Measurements from ENCODE around the gene MYOD1.

MYOD1 gene

DNA sequence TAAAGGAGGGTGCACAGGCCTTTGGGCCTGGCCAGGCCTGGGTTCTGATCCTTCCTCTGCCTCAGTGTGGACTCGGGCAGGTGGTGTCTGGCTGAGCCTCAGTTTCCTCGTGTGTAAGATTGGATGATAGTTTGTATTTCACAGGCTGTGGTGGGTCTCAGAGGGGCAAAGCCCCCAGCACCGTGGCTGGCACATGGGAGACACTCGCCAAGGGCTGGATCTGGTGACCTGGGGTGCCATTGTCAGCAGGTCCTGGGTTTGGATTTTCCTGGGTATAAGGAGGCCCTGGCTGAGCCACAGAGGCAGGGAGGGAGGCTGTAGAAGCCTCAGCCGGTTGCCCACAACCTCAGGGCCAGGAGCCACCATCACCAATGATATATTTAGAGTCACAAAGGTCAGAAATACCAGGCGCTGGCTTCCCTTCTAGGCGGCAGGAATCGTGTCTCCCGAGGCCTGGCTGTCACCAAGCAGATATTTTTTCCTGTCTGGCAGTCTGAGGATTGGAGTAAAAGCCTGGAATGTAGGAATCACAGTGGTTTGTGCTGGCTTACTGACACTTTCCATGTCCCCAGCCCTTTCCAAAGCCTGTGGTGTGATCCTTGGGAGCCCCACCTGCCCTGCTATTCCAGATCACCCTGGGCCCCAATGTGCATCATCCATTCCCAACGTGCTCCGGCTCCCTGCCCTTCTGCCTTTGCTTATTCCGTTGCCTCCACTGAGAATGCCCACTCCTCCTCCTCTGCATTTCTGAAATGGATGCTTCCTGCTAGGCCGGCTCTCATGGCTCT lies 30.8 kb downstream of the MYOD1 start:
- DNase-seq (ENCODE audit: low read depth) = no peak

DNA sequence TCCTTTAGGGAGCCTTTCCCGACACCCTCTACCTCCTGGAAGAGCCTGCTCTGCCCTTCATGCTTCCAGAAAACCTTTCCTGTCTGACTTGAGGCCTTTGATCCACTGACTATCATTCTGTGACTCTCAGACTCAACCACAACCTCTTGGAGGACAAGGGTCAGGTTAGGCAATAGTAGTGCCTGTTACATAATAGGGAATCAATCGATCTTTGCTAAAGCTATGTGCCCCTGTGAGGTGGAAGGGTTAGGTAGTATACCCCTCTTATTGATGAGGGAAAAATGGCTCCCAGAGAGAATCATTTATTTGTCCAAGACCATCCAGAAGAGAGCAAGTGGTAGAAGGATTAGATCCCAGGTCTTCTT lies 31.4 kb downstream of the MYOD1 start:
- DNase-seq (ENCODE audit: low read depth) = no peak

DNA sequence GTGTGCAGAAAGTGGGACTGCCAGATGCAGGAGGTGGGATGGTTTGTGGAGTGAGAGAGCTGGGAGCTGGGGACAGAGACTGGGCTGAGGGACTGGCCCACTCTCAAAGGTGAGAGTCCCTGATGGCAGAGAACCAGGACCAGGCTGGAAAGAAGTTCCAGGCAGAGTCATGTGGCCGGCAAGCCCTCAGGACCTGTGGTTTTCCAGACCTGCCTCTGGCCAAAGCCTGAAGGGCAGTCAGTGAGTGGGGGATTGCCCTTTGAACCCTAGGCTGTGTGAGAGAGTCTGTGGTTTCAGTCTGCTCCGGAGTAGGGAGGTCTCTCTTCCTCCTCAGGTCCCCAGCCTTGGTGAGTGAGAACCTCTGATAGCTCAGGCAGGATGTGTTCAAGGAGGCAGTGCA lies 32.2 kb downstream of the MYOD1 start:
- DNase-seq (ENCODE audit: low read depth) = no peak

DNA sequence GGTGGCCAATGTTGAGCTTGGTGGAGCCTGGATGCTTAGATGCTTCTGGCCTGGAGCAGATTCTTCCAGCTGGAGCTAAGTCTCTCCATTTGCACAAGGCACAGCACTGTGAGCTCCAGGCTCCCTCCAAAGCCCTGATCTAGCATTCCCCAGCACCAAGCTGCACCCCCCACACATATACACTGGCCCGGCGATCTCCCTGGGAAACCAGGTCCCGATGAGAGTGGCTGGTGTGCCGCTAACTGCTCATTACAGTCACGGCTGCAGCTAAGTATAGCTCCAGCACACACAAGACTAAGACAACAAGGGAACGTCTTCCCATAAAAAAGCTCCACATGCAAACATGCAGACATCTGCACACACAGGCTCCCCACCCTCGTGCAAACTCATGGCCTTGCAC lies 32.8 kb downstream of the MYOD1 start:
- no peak for DNase-seq (ENCODE audit: low read depth)

DNA sequence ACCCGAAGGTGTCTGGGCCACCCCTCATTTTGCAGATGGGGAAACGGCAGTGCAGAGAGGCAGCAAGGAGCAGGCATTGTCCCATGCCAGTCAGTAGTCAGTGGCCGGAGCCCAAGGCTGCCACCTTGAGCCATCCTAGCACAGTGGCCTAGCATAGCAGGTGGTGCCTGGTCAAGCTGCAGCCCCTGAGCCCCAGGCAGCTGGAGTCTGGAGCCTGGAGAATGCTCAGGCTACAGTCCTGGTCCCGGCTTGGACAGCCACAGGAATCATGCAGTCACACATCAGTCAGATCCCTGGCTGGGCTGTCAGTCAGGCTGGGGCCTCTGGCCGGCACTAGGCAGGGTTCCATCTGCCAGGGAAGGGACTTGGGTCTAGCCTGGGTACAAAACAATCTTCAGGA lies 33.8 kb downstream of the MYOD1 start:
- DNase-seq (ENCODE audit: low read depth) = no peak

DNA sequence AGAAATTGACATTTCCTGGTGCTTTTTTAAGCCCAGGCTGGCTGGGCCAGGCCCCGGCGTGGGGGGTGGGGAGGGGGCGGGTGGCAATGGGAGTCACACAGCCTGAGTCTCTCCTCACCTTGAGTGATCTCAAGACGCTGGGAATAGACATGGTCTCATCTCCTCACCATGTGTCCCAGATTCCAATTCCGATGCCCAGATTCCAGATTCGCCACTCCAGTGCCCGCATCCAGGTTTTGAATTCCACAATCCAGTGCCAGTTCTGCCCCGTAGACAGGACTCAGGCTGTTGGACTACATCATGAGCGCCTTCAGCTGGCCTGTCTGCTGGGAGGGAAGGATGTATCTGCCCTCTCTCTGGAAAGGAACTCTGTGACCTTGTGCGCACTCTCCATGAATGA lies 34.3 kb downstream of the MYOD1 start:
- no peak for DNase-seq (ENCODE audit: low read depth)

DNA sequence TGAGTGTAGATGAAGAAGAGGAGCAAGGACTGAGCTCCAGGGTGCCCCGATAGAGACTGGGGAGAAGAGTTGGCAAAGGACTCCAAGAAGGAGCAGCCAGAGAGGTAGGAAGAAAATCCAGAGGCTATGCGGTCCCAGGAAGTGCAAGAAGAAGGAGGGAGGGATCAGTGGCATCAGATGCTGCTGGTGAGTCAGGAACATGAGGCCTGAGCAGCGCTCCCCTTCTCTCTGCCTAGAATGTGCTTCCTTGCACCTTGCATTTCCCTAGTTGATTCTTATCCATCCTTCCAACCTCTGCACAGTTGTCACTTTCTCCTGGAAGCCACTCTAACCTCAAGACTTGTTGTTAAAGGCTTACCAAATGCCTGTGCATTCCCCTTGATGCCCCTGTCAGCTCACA lies 36.5 kb downstream of the MYOD1 start:
- no peak for DNase-seq (ENCODE audit: low read depth)

DNA sequence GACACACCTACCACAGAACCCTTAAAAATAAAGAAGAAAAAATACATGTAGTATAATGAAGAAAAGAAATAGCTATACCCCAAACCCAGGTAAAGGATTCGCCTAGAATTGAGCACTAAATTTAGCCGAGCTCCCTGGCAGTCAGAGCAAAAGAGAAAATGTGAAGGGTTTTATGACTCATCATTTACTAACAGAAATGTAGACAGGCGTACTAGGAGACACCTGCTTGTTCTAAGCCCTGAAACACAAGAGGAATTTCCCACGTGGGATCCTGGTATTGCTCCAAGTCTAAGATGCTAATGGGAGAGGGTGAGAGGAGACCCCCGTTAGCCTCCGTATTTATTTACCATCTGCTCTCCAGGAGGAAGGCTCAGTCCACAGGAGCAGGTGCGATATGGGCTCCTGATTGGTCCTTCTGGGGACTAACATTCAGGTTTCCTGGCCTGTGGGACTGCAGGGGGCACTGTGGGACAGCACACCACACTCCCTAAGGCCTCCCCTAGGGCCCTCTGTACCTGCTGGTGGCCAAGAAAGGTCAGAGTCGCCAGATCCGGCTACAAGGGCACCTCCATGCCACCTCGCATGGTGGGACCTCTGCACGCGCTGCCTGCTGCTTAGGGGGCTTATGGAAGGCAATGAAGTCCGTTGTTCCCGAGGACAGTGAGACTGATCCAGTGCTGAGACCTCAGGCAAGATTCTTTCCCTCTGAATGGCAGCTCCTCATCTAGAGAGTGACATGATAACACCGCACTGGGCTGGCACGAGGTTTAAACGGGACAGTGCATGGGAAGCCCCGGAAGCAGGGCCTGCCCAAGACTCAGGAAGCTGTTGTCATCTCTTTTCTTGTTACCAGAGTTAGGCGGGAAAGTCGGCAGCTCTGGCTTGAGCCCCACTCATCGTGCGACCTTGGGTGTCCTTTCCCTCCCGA lies 41.0 kb downstream of the MYOD1 start:
- DNase-seq (ENCODE audit: low read depth) = no peak

DNA sequence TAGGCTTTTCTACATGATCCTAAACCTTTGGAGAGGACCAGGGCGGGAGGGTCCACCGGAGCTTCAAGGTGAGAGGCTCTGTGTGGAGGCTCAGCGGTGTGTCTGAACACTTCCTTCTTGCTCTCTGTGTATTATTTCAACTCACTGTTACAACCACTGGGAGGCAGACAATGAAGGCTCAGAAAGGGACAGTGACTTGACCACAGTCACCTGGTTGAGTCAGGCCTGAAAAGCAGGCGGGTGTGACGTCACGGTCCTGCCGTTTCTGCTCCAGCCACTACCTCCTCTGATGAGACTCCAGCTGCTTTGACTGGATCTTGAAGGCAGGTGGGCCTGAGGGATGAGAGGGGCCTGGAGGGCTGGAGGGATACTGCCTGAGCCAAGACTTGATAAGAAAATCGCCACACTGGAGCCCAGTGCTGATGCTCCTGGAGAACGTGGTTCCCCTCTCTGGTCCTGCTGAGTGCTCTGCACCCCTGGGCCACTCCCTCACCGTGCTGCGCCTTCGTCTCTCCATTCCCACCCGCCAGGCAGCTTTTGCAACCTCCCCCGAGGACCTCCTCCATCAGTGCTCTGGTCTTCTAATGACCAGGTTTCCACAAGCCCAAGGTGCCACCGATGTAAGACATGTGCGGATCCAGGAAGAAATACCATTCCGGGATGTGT lies 43.1 kb downstream of the MYOD1 start:
- DNase-seq (ENCODE audit: low read depth) = no peak

DNA sequence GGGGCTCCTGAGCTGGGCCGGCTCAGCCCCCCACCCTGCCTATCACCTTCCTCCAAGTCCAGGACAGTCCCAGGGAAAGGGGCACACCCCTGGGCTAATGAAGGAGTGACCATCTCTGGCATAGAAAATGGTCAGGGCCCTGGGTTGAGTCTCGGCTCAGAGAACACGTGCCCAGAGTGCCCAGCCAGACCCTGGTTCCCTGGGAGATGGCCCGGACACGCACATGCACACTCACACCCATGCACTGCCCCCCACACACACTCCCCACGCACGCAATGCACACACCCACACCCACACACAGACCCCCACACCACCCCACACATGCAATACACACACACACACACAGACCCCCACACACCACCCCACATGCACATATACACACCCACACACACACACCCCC lies 43.9 kb downstream of the MYOD1 start:
- no peak for DNase-seq (ENCODE audit: low read depth)

DNA sequence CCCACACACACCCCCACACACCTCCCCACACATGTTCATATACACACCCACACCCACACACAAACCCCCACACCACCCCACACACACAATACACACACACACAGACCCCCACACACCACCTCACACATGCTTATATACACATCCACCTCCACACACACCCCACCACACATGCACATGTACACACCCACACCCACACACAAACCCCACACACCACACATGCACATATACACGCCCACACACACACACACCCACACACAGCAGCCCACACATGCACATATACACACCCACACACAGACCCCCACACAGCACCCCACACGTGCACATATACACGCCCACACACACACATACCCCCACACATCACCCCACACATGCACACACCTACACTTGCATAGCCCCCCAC lies 44.3 kb downstream of the MYOD1 start:
- DNase-seq (ENCODE audit: low read depth) = no peak

DNA sequence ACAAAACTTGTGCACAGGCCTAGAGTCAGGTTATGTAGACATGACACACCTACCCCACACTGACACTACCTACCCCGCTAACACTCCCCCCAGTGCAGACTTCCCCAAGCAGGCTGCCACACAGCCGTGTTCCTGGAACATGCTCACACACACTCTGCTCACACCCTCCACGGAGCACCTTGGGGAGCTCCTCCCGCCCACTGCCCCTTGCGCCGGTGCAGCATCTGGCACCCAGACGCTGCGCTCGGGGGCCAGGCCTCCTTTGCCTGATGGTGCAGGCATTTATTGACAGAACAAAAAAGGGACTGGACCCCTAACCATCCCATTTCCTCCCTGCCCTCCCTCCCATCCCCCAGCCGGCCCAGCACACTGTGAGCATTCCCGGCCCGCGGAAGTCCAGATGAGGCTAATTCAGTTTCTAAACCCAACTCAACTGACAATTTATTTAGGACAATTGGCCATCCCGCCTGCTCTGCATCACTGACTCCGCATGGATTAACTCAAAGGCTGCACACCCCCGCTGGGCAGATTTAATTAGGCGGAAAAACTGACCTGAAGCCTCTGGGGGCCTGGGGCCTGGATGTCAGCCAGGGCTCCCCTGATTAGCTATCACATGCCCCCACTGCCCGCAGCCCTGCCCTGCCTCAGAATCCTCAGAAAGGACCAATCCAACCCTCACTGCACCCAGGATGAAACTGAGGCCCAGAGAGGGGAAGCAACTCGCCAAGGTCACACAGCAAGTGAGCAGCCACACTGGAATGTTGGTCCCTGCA lies 45.3 kb downstream of the MYOD1 start:
- DNase-seq (ENCODE audit: low read depth) = no peak

DNA sequence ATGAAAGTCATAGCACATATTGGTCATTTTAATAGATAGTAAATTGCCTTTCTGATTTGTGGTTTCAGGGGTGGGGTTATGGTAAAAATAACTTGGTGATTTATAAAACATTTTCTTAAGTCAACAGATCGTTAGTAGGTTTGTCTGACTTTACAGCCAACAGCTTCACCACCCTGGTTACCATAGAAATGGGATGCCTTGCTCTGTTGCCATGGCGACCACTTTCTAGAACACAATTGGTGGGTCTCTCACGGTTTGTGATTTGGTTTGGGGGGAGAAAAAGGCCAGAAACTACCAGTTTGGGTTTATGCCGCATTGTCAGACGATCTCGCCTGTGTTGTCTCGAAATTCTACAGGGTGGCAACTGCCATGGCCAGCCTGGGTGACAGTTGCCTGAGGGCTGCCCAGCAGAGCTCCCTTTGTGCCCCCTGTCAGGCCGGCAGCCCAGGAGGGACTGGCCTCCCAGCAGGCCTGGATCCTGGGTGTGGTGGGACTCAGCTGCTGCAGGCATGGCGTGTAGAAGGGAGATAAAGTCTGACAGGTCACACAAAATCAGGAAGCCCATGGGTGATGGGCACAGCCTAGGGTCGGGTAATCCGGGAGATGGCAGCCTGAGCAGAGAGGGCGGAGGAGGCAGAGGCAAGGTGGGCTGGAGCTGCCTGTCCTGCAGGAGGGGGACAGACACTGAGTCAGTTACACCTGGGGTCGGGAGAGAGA lies 46.1 kb downstream of the MYOD1 start:
- no peak for DNase-seq (ENCODE audit: low read depth)

DNA sequence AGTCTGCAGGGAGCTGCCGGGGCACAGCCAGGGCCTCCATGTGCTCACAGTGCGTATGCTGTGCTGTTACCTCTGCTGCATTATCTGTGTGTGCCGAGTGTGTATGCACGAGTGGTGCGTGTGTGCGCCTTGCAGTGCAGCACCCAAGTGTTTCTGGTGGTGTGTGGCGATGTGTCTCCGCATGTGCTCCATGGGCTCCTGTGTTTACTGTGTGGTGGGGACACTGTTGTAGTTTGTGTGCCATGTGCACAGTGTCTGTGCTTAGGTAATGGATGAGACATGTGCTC lies 46.6 kb downstream of the MYOD1 start:
- no peak for DNase-seq (ENCODE audit: low read depth)

DNA sequence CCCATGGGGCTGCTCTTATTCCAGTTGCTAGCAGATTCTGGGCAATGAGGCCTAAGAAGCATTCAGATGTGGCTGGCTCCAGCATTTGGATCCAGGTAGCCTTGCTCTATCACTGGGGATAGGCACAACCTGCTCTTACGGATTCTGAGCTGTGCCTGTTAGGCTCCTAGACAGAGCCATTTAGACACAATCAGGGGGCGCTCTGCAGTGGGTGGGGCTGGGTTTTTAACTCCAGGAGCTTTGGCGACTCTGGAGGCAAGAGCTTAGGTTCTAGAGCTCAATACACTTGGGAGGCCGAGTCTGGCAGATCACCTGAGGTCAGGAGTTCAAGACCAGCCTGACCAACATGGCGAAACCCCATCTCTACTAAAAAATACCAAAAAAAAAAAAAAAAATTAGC lies 47.2 kb downstream of the MYOD1 start:
- DNase-seq (ENCODE audit: low read depth) = no peak

DNA sequence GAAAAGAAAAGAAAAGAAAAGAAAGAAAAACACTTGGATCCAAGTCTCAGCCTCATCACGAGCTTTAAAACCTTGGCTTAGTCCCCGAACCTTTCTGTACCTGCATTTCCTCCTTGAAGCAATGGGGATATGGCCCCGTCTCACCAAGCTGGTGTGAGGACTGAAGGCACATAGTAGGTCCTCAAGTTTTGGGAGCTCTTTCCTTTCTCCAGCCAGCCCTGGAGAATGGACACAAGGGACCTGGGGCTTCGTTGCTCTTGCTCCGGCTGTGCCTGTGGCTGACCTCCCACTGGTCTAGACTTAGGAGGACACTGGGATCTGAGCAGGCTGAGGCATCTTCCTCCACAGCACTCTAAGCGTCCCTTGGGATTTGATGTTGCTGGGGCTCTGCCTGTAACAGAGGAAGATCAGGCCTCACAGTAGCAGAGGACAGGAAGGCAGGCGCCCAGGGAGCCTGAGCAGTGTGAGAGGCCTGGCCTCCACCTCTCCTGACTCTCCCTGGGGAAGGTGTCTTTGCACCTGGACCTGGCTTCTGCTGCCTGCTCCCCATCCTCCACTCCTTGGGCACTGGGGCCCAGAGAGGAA lies 48.0 kb downstream of the MYOD1 start:
- no peak for DNase-seq (ENCODE audit: low read depth)

DNA sequence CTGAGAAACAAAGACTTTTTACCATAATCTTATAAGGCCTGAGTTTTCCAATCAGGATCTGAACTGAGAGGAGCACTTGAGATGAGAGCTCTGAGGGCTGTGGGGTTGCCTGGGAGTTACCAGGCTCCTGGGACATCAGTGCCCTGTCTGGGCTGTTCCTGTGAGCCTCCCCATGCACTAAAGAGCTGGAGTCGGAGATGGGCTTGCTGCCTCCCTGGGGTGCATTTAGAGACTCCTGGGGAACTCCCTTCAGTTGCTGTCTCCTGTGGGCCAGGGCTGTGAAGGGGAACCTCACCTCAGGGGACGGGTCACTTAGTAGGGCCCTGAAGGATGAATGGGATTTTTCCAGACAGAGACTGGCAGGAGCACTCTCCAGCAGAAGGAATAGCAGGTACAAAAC lies 48.5 kb downstream of the MYOD1 start:
- DNase-seq (ENCODE audit: low read depth) = no peak

DNA sequence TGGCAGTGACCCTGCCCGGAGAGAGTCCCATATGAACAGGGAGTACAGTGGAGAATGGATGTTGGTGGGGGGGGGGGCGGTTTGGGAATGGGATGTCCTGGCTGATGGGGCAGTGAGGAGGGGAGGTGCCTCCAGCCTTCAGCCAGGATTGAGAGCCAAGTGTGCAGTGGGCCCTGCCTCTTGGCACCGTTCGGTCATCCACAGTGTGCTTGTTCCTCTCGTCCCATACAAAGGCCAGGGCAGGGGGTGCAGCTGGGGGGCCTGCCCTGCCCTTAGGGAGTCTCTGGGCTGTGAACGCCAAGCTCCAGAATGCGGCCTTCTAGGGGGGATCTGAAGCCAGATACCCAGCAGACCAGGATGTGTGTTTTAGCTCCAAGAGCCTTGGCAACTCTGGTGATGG lies 49.2 kb downstream of the MYOD1 start:
- no peak for DNase-seq (ENCODE audit: low read depth)

DNA sequence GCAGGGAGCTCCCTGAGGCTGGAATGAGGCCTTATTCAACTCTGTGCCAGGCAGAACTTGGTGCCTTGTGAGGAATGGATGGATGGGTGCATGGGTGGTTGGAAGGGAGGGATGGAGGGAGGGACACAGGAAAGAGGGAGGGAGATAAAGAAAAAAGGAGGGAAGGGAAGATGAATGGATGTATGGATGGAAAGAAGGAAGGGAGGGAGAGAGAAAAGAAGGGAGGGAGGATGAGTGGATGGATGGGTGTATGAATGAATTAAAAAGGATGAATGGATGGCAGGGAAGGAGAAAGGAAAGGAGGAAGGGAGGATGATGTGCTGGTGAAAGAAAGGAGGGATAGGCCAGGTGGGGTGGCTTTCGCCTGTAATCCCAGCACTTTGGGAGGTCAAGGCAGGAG lies 49.8 kb downstream of the MYOD1 start:
- no peak for DNase-seq (ENCODE audit: low read depth)

DNA sequence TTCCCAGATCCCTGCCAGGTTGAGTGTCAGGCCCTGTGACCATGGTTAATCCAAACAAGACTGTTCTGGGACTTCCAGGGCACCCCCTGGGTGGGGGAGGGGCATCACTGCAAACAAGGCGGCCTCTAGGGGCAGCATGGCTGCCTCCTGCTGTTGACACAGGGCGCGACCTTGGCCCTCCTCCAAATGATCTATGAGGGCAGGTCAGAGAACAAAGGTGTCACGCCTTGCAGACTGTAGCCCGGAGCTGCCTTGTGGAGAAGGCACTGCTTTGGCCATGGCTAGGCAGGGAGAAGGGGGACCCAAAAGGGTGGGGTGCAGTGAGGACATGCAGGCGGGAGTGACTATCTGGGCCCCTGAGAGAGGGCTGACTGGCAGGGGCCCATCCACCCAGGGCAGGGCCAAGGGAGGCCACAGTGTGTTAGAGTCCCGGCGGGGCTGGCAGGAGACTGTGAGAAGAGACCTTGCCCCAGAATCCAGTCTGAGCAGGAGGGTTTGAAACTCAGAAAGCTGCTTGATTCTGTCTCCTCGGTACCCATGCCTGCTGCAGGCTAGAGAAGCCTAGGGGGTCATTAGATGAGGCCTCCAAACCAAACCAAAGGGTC lies 50.8 kb downstream of the MYOD1 start:
- DNase-seq (ENCODE audit: low read depth) = no peak

DNA sequence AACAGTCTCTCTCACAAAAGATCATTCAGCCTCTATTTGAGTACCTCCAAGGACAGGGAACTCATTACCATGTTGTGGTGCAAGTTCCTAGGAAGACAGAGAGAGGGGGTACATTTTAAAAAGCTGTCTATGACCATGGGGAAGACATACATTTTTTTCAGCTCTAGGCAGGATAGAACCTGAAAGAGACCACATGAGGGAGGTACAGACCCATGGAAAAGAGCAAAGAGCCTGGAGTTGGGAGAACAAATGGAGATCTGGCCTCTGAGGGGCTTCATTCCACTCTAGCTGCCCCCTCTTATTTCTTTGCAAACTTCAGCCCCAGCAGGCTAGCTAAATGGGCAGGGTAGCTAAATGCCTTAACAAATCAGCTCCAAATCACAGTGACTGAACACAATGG lies 51.5 kb downstream of the MYOD1 start:
- no peak for DNase-seq (ENCODE audit: low read depth)
